ENCODE data around the gene LRRC8A. TPM values are rescaled to one million over a fixed set of nuclear protein-coding genes. Genes with fewer than 3 reads are reported as not detected.
"Not testable (repeated sequence)": the region's sequence is repeated elsewhere in the genome, so short reads cannot be mapped to it uniquely, and the experiment has no call there.

LRRC8A gene
- total RNA-seq, 6 donors from 2014 or later, result 49.0 to 132 (median 67.0) TPM

GRCh38 chr9:128838338-128838737, 43.6 kb upstream of the LRRC8A start:
- Histone ChIP-seq H3K36me3 (peaks cover 0 to 9% (median 3%) of the 10 kb centered on the region in 4 donors), H3K27me3 (no peaks in the 10 kb centered on the region), H3K4me1 (no peaks in the 10 kb centered on the region), H3K9me3 (no peaks in the 10 kb centered on the region), H3K4me3 (no peak overlapping the region), H3K27ac (no peak overlapping the region)
- DNase-seq (no peak), ATAC-seq (ENCODE audit: low FRiP score in 2 of 2) (no peak)
- TF ChIP-seq EP300 (IDR thresholded peaks at IDR 0.05), result no peak
- TF ChIP-seq, protein P1, sequence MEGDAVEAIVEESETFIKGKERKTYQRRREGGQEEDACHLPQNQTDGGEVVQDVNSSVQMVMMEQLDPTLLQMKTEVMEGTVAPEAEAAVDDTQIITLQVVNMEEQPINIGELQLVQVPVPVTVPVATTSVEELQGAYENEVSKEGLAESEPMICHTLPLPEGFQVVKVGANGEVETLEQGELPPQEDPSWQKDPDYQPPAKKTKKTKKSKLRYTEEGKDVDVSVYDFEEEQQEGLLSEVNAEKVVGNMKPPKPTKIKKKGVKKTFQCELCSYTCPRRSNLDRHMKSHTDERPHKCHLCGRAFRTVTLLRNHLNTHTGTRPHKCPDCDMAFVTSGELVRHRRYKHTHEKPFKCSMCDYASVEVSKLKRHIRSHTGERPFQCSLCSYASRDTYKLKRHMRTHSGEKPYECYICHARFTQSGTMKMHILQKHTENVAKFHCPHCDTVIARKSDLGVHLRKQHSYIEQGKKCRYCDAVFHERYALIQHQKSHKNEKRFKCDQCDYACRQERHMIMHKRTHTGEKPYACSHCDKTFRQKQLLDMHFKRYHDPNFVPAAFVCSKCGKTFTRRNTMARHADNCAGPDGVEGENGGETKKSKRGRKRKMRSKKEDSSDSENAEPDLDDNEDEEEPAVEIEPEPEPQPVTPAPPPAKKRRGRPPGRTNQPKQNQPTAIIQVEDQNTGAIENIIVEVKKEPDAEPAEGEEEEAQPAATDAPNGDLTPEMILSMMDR (IDR thresholded peaks at IDR 0.05), result no peak
- no peak for TF ChIP-seq POLR2A (IDR thresholded peaks at IDR 0.05)
- no peak for TF ChIP-seq POLR2AphosphoS5 (IDR thresholded peaks at IDR 0.05)
- WGBS, 2 donors, result 97% methylated on average over 3 of the region's 3 CpGs; no CpG with 5 or more reads in 1 of the 2 donors

DNA sequence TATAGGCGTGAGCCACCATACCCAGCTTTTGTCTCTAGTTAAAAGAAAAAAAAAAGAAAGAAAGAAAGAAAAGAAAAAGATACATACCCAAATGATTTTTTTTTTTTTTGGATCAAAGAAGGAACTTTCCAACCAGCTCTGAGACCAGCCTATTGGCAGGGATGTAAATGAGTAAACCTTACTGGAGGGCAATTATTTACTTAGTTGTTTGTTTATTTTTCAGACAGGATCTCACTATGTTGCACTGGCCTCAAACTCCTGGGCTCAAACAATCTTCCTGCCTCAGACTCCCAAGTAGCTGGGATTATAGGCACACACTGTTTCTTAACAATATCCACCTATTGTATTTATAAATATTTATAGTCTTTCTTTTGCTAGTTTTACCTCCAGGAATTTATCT, 41.4 kb upstream of the LRRC8A start:
- H3K9me3 ChIP-seq, result no peaks in the 10 kb centered on the region
- H3K27ac ChIP-seq, result no peak overlapping the region
- H3K36me3 ChIP-seq, result peaks cover 0 to 9% (median under 1%) of the 10 kb centered on the region in 4 donors
- 89 to 100% methylated on average over 1 of the region's 1 CpG for WGBS, 2 donors
- H3K4me1 ChIP-seq, result no peaks in the 10 kb centered on the region
- TF ChIP-seq, protein P1 (IDR thresholded peaks at IDR 0.05), result no peak
- no peak for TF ChIP-seq POLR2AphosphoS5 (IDR thresholded peaks at IDR 0.05)
- TF ChIP-seq POLR2A (IDR thresholded peaks at IDR 0.05), result no peak
- no peak for TF ChIP-seq EP300 (IDR thresholded peaks at IDR 0.05)
- ATAC-seq (ENCODE audit: low FRiP score in 2 of 2), result no peak
- H3K4me3 ChIP-seq, result no peak overlapping the region
- no peaks in the 10 kb centered on the region for H3K27me3 ChIP-seq
- no peak for DNase-seq

- ATAC-seq (ENCODE audit: low FRiP score in 2 of 2) (no peak), DNase-seq (no peak)
- no peak overlapping the region for H3K4me3 ChIP-seq
- H3K27me3 ChIP-seq, result no peaks in the 10 kb centered on the region
- H3K9me3 ChIP-seq, result no peaks in the 10 kb centered on the region
- WGBS, 2 donors, result 86 to 89% methylated on average over 12 of the region's 12 CpGs
- H3K27ac ChIP-seq, result no peak overlapping the region
- H3K36me3 ChIP-seq, result peaks cover 0 to 9% (median 0%) of the 10 kb centered on the region in 4 donors
- H3K4me1 ChIP-seq, result no peaks in the 10 kb centered on the region
- TF ChIP-seq EP300 (IDR thresholded peaks at IDR 0.05) (no peak), POLR2A (IDR thresholded peaks at IDR 0.05) (no peak), POLR2AphosphoS5 (IDR thresholded peaks at IDR 0.05) (no peak)
- TF ChIP-seq, protein P1 (IDR thresholded peaks at IDR 0.05), result no peak
These were observed 40.0 kb upstream of the LRRC8A start for GRCh38 chr9:128841694-128842492.

GRCh38 chr9:128843171-128843570, 38.8 kb upstream of the LRRC8A start:
- not testable (repeated sequence) for H3K27me3 ChIP-seq; H3K4me3 ChIP-seq; DNase-seq; H3K4me1 ChIP-seq; ATAC-seq (ENCODE audit: low FRiP score in 2 of 2); H3K36me3 ChIP-seq; H3K27ac ChIP-seq; H3K9me3 ChIP-seq
- WGBS, 2 donors, result 94 to 97% methylated on average over 7 of the region's 7 CpGs

DNA sequence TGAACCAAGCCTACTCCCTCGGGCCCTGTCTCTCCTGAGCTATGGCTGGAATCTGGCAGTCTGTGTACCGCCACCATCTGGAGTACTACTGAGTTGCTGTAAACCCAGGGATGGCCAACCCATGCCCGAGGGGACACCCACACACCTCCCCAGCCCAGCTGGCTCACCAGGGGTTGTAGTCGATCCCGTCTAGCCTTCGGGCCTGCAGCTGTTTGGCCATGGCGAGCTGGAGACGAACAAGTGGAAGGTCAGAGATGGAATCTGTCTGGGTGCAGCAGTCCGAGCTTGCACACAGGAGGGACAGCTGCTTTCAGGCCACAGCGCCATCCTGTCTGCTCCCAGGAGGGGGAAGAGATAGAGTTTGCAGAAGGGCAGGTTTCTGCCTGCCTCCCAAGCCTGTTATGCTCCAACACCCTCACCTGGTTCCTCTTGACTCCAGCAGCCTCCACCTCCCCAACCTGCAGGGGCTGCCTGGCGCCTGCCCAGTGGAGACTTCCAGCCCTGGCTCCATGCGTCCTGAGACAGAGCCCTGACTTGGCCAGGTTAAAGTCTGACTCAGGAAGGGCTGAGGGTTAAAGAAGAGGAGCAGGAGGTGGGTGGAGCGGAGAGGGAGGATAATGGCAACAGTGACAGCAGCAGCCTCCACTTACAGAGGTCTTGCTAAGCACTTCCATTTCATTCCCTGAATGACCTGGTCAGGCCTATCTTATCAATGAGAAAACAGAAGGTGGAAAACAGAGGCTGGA, 36.6 kb upstream of the LRRC8A start:
- ATAC-seq (ENCODE audit: low FRiP score in 2 of 2) (peak in 1 of 2 donors; percentile 64), DNase-seq (no peak)
- no peaks in the 10 kb centered on the region for H3K4me1 ChIP-seq
- H3K9me3 ChIP-seq, result no peaks in the 10 kb centered on the region
- no peak overlapping the region for H3K27ac ChIP-seq
- H3K36me3 ChIP-seq, result peaks cover 0 to 9% (median 0%) of the 10 kb centered on the region in 4 donors
- no peaks in the 10 kb centered on the region for H3K27me3 ChIP-seq
- H3K4me3 ChIP-seq, result no peak overlapping the region
- WGBS, 2 donors, result 85 to 95% methylated on average over 9 to 13 of the region's 13 CpGs
- TF ChIP-seq EP300 (IDR thresholded peaks at IDR 0.05), result no peak

All from upper lobe of left lung (tissue), 6 donors.